ENCODE results near the gene TSC22D2.

TSC22D2 gene

GRCh38 chr3:150385296-150386242 is 22.5 kb upstream of the TSC22D2 start:
- no peak for DNase-seq

GRCh38 chr3:150388498-150389418 is 19.3 kb upstream of the TSC22D2 start:
- DNase-seq: no peak

DNA sequence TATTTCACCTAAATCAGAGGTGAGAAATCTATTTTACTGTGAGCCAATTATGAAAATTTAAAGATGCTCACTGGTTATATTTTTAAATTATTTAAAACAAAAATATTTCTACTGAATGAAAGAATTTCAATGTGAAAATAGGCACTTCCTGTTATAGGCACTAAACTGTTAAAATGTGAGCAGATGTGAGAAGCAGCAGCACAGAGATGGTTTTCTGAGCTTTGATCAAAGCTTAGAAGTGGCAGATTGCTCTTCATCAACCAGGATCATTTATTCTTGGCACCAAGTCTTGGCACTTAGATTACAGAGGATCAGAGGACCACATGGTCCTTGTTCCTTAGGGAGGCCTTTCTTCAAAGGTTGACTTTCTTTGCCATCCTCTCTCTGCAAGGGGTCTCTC is 18.0 kb upstream of the TSC22D2 start:
- no peak for DNase-seq

DNA sequence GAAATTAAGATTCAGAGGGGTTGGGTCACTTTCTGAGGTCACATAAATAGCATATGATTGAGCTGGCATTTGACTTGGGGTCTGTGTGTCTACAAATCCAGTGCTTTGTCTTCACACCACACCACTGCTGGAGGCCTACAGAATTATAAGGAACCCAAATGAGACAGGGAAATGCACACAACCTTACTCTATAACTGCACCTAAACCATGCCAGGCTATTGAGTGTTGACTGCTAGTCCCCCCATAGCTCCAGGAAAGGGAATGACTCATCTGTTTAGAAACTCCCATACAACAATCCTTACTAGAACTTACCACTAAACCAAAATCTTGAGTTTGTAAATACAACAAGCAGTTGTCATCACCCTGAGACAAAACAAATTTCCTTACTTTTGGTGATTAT is 16.9 kb upstream of the TSC22D2 start:
- DNase-seq: no peak

GRCh38 chr3:150393745-150394144 is 14.4 kb upstream of the TSC22D2 start:
- DNase-seq: no peak

DNA sequence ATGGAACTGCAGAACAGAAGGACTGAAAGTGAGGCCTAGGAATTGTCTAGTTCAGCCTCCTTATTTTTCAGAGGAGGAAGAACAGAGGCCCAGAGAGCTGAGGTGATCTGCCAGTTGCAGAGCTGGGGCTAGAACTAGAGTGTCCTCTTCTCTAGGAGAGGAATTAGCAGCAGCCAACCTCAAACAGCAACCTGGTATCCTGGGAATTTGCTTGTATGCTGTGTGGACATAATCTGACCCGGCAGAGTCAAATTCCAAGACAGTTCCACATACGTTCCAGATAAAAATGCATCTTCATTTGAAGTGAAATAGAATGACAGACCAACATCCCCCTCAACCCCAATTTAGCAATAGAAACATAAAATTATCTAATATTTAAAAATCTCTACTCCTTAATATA is 13.5 kb upstream of the TSC22D2 start:
- DNase-seq: no peak

- no peak for DNase-seq
Measured at GRCh38 chr3:150396491-150396890, 11.6 kb upstream of the TSC22D2 start.

GRCh38 chr3:150396956-150397550 is 11.0 kb upstream of the TSC22D2 start:
- DNase-seq: no peak

- DNase-seq: no peak
Measured at GRCh38 chr3:150399060-150399459, 9.0 kb upstream of the TSC22D2 start.

- DNase-seq: no peak
Measured at GRCh38 chr3:150401285-150401684, 6.8 kb upstream of the TSC22D2 start.

GRCh38 chr3:150402217-150402616 is 5.9 kb upstream of the TSC22D2 start:
- DNase-seq: no peak

DNA sequence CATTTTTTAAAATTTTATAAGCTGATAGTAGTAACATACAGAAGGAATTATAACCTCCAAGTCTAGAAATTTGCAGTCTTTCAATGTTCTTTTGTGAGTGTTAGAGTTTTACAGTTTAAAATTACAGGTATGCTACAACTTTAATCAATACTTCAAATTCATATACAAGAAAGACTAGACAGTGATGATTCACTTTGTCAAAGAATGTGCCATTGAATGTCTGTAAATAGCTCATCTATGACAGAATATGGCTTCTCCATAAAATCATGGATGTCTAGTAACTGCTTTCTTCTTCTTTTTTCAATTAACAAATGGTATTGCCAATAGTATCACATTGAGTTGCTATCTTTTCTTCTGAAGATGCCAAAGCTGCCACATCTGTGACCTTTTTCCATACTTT is 4.1 kb upstream of the TSC22D2 start:
- no peak for DNase-seq

DNA sequence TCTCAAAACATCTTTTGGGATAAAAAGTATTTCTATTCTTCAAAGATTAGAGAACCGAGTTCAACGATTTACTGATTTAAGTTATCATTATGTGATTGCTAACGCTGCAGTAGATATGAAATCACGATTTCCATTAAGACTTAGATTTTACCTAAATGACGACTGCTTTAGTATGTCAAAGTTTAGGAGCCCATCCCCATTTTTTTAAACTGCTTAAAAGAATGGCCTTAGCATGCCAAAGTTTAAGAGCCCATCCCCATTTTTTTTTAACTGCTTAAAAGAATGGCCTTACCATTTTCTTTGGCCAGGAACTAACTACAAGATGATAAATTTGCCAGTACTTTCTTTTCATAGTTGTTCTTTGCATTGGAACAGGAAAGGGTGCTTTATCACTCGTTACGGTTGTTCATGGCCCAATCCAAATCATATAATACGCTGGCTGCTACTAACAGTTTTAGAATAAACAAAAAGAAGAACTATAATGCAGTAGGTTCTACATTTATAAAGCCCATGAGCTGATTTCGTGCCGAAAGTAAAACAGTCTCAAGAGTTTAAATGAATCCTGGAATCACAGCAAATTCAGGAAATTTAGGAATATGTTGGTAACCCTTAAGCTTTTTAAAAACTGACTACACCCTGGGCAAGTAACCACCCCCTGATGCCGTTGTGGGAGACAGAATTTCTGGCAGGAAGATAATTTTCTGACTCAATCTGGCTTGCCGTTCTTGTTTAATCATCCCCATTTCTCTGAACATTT is 869 bp upstream of the TSC22D2 start:
- DNase-seq: no peak

- DNase-seq: no peak
Measured at GRCh38 chr3:150407808-150408220, 284 bp upstream of the TSC22D2 start.

DNA sequence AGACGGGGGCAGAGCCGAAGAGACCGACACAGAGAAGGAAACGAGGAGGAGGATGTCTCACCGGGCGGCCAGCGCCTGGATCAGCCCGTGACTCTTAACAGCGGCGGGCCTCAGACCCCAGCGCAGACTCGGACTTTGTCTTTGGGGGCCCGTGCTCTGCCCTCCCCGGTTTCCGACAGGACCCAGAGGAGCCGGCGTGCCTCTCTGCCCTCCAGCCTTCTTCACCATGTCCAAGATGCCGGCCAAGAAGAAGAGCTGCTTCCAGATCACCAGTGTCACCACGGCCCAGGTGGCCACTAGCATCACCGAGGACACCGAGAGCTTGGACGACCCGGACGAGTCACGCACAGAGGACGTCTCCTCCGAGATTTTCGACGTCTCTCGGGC is 1.0 kb downstream of the TSC22D2 start:
- DNase-seq: no peak

DNA sequence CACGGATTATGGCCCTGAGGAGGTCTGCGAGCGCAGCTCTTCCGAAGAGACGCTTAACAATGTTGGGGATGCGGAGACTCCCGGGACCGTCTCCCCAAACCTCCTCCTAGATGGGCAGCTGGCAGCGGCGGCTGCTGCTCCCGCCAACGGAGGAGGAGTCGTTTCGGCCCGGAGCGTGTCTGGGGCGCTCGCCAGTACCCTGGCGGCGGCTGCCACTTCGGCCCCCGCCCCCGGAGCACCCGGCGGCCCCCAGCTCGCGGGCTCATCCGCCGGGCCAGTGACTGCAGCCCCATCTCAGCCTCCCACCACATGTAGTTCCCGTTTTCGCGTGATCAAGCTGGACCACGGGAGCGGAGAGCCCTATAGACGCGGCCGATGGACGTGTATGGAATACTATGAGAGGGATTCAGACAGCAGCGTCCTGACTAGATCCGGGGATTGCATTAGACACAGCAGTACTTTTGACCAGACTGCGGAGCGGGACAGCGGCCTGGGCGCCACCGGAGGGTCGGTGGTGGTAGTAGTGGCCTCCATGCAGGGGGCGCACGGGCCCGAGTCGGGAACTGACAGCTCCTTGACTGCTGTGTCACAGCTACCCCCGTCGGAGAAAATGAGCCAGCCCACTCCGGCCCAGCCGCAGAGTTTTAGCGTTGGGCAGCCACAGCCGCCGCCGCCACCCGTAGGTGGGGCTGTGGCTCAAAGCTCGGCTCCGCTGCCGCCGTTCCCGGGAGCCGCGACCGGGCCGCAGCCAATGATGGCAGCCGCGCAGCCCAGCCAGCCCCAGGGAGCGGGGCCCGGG is 1.6 kb downstream of the TSC22D2 start:
- DNase-seq: peak; percentile 24 to 47 (median 30)

DNA sequence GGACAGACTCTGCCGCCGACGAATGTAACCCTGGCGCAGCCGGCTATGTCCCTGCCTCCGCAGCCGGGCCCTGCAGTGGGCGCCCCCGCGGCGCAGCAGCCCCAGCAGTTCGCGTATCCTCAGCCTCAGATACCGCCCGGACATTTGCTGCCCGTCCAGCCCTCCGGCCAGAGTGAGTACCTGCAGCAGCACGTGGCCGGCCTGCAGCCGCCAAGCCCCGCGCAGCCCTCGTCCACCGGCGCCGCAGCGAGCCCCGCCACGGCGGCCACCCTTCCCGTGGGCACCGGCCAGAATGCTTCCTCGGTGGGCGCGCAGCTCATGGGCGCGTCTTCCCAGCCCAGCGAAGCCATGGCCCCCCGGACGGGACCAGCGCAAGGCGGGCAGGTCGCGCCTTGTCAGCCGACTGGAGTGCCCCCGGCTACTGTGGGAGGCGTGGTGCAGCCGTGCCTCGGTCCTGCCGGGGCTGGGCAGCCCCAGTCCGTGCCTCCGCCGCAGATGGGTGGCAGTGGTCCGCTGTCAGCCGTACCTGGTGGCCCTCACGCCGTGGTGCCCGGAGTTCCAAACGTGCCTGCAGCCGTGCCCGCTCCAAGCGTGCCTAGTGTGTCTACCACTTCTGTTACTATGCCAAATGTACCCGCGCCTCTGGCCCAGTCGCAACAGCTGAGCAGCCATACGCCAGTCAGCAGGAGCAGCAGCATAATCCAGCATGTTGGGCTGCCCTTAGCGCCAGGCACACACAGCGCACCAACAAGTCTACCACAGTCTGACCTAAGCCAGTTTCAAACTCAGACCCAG is 2.4 kb downstream of the TSC22D2 start:
- peak; percentile 6 to 15 (median 11) for DNase-seq

- no peak for DNase-seq
Measured at GRCh38 chr3:150411106-150411460, 3.0 kb downstream of the TSC22D2 start.

GRCh38 chr3:150411546-150411945 is 3.4 kb downstream of the TSC22D2 start:
- no peak for DNase-seq

GRCh38 chr3:150411976-150412375 is 3.9 kb downstream of the TSC22D2 start:
- DNase-seq: no peak
